Measurements from ENCODE around the gene CYP2W1. TPM values are rescaled to one million over a fixed set of nuclear protein-coding genes. Genes with fewer than 3 reads are reported as not detected.
A peak's percentile ranks its signal among the peaks of the same experiment; 100 is the strongest.

The CYP2W1 gene
- total RNA-seq, 1 donor from 2014 or later: not detected

DNA sequence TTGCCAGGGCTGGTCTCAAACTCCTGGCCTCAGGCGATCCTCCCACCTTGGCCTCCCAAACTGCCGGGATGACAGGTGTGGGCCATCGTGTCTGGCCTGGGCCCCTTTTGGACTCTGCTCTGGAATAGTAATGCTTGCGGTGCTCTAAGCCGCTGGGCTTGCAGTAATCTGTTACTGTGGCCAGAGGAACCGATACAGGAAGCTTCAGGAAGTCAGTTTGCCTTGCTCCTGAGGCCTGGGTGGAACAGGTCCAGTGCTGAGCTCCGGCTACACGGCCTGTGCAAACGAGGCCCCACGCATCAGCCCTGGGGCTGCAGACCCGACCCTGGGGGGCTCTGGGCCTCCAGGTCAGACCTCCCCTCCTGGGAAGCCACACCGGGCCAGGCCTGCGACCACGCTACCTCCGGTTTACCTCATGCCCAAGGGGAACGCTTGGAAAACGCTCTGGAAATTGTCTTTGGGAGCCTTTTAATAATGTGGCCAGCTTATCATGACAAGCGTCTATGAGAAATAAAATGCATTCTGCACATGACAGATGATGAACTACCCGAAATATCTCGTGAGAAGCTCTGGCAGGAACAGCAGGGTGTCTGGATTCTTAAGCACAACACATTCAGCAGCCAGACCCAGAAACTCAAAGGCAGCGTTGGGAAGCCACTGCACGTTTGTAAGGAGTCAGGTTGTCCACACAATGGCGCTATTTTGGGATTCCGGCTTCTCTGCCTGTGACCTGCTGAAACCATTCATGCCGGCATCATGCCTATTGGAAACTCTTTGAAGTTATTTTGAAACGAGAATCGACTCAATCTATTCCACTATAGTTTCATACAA is 18.4 kb upstream of the CYP2W1 start:
- DNase-seq (ENCODE audit: low read depth): no peak
- peak; percentile 4 for TF ChIP-seq CTCF (conservative IDR thresholded peaks at IDR 0.05; ENCODE audit: low read depth, low read length)
- H3K4me3 ChIP-seq (ENCODE audit: low read depth, low read length): no peak overlapping the region

- no peak for DNase-seq (ENCODE audit: low read depth)
- no peak for TF ChIP-seq CTCF (conservative IDR thresholded peaks at IDR 0.05; ENCODE audit: low read depth, low read length)
- no peak overlapping the region for H3K4me3 ChIP-seq (ENCODE audit: low read depth, low read length)
These were observed 16.5 kb upstream of the CYP2W1 start for GRCh38 chr7:966291-967069.

DNA sequence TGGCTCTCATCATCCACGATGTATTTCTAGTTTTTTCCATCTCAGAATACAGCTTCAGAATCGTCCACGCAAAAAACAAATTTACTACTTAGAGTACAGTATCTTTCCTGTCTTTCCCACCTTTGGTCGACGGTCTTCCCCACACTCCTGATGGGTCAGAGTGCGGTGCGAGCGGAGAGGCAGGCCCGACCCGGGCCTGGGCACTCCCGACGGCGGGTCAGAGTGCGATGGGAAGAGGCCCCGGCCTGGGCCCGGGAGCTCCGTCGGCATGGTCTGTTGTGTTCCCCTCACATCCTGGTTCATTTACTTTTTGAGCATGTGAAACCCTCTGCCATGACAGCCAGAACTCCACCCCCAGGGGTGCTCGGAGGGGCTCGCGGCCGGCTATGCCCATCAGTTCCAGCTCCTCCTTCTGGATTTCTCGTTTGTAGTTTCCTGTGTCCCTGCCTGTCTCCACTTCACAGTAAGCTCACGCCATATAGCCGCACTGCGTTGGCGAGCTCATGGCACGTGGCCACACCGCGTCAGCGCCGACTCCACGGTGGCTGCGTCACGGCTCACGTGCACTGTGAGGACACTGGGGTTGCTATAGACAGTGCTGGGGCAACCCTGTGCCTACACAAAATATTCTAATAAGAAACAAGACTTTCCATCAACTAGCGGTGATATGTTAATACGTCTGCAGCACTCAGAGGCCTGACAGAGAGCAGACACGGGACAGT is 15.5 kb upstream of the CYP2W1 start:
- TF ChIP-seq CTCF (conservative IDR thresholded peaks at IDR 0.05; ENCODE audit: low read depth, low read length): no peak
- no peak overlapping the region for H3K4me3 ChIP-seq (ENCODE audit: low read depth, low read length)
- no peak for DNase-seq (ENCODE audit: low read depth)

DNA sequence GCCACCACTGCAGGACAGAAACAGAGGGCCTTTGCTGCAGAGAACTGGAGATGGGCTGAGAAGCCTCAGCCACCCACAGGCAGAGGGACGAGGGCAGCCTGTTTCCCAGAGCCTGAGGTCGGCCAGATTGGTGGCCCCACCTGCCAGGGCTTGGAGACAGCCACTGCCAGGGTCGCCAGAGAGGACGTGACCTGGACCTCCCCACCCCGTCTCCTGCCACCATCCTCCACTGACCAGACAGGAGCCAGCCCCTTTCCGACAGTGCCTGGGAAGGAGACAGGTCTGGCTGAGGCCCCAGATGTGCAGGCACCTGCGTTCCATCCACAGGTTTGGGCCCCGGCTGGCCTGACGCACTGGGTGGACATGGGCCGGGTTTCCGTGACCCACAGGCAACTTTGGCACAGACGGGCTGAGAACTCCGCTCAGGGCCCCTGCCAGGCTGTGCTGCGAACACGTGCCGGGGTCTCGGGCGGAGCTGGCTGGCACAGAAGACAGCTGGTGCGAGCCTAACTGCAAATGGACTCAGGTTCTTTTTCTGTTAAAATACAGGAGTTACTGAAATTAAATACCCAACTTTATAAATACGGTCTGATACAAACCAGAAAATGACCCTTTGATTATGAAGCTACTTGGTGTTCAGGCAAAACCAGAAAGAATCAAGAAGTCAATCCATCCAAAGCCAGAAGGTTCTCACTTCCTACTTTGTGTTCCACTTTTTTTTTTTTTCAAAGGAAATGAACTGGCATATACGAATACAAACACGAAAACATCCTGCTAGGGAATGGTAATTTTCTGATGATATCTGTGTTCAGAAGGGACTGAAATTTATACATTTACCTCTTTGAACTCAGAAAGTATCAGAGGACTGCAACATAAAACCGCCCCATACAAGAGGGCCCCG is 14.5 kb upstream of the CYP2W1 start:
- TF ChIP-seq CTCF (conservative IDR thresholded peaks at IDR 0.05; ENCODE audit: low read depth, low read length): no peak
- no peak overlapping the region for H3K4me3 ChIP-seq (ENCODE audit: low read depth, low read length)
- no peak for DNase-seq (ENCODE audit: low read depth)

DNA sequence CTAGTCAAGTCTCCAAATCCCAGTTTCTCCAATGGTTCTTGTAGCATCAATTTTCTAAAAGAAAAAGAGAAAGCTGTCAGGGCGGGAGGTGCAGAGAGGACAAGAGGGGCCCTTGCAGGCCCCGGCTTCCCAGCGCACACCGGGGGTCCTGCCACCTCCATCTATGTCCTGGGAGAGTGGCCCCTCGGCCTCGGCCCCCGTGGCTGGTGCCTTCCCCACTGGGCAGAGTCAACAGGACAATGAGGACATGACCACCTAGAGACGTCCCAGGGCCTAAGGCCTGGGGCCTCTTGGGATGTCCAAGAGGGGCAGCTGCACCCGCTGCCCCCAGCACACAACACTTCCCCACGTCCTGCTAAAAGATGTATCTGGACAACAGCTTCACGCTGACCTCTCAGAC is 13.6 kb upstream of the CYP2W1 start:
- no peak for TF ChIP-seq CTCF (conservative IDR thresholded peaks at IDR 0.05; ENCODE audit: low read depth, low read length)
- DNase-seq (ENCODE audit: low read depth): no peak
- no peak overlapping the region for H3K4me3 ChIP-seq (ENCODE audit: low read depth, low read length)

DNA sequence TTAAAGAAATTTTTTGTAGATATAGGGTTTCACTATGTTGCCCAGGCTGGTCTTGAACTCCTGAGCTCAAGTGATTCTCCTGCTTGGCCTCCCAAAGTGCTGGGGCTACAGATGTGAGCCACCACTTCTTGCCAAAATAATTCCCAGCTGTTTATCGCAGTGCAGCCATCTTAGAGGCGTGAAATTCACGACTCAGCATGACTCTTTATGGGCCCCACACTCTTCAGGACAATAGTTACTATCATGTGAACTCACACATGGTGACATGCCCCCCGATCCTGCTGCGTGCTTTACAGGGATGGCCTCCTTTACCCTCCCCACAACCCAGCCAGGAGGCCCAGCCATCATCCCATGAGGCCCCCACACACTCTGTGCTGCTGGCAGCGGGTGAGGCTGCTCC is 12.2 kb upstream of the CYP2W1 start:
- no peak for TF ChIP-seq CTCF (conservative IDR thresholded peaks at IDR 0.05; ENCODE audit: low read depth, low read length)
- H3K4me3 ChIP-seq (ENCODE audit: low read depth, low read length): no peak overlapping the region
- DNase-seq (ENCODE audit: low read depth): no peak

Data from epithelial cell of proximal tubule (primary cell).